Activated CD8-positive, alpha-beta T cell treated with anti-CD3 and anti-CD28 coated beads for 36 hours (primary cell): ENCODE measurements around the gene CCDC182. TPM values are rescaled to one million over a fixed set of nuclear protein-coding genes. Genes with fewer than 3 reads are reported as not detected.
A peak's percentile ranks its signal among the peaks of the same experiment; 100 is the strongest.

ENCODE experiments used
- ATAC-seq: fragments of 200-7000 bp; cut with Tn5 transposase; one replicate; pipeline ENCODE4 v1.10.0; 2021; ENCODE audit warnings: mild to moderate bottlenecking, moderate library complexity
- CTCF ChIA-PET: fragments of 350-600 bp; sonication (Branson Sonifier 250); formaldehyde crosslinking; loops from one replicate; lab custom pipeline; 2021; ENCODE audit warnings: antibody characterized with exemption; lab: Charles Lee
- POLR2A ChIA-PET: fragments of 350-600 bp; sonication (Branson Sonifier 250); formaldehyde crosslinking; loops from one replicate; lab custom pipeline; 2021; ENCODE audit warnings: antibody characterized with exemption; lab: Charles Lee
- DNase-seq: peaks from one replicate; pipeline ENCODE4 v3.0.0-alpha.2; 2020
- H3K27ac Mint-ChIP-seq: one replicate; pipeline ENCODE4 v1.8.0; 2021; ENCODE audit warnings: mild to moderate bottlenecking, mixed read lengths
- H3K27me3 Mint-ChIP-seq: one replicate; pipeline ENCODE4 v1.8.0; 2021; ENCODE audit warnings: mixed read lengths
- H3K36me3 Mint-ChIP-seq: one replicate; pipeline ENCODE4 v1.8.0; 2021; ENCODE audit warnings: low read depth, mixed read lengths
- H3K4me1 Mint-ChIP-seq: one replicate; pipeline ENCODE4 v1.8.0; 2021; ENCODE audit warnings: low read depth, mixed read lengths
- H3K4me3 Mint-ChIP-seq: one replicate; pipeline ENCODE4 v1.8.0; 2021; ENCODE audit warnings: mild to moderate bottlenecking, moderate library complexity, mixed read lengths
- H3K9me3 Mint-ChIP-seq: one replicate; pipeline ENCODE4 v1.8.0; 2021; ENCODE audit warnings: mixed read lengths
- intact Hi-C: fragments of 100-400 bp; cut with micrococcal nuclease; formaldehyde crosslinking; loops from one replicate; pipeline ENCODE4 v1.10.0; 2022
- total RNA-seq, 2 experiments: library from RNA; stranded (reverse); gene quantifications; one replicate each; pipeline ENCODE4 v1.2.3, GENCODE V29; 2021
- TF ChIP-seq, protein P1 (sequence below): fragments of 200-600 bp; IDR thresholded peaks from one replicate; pipeline ENCODE4 v1.8.0; 2022; ENCODE audit warnings: antibody characterized with exemption, mild to moderate bottlenecking

The CCDC182 gene
- total RNA-seq, 2 experiments from 2014 or later: not detected

DNA sequence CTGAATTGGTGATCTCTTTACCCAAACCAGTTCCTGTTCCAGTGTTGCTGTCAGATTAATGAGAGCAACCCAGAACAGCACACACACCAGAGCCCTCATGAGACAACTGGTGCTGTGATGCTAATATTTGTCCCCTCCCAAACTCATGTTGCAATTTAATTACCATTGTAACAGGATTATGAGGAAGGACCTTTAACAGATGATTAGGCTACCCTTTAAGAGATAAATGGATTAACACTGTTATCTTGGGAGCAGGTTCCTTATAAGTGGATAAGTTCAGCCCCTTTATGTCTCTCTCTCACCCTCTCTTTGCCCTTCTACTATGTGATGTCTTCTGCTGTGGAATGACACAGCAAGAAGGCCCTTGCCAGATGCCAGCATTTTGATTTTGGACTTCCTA, 1.1 kb upstream of the CCDC182 start:
- Mint-ChIP-seq H3K9me3 (no peaks in the 10 kb centered on the region), H3K27me3 (no peaks in the 10 kb centered on the region), H3K4me1 (peaks cover 8% of the 10 kb centered on the region), H3K4me3 (no peak overlapping the region), H3K36me3 (no peaks in the 10 kb centered on the region), H3K27ac (no peak overlapping the region)
- intact Hi-C loops: loop anchor here (5.0 to 10.0 kb wide), 3 partner anchors 141 to 611 kb away; no protein-coding TSS in a partner anchor
- ChIA-PET POLR2A (no interaction called here), CTCF (interaction anchor here (0.8 to 3.3 kb wide), 7 partner anchors 16 to 610 kb away, joined by 3 to 35 read pairs (median 4); no protein-coding TSS in a partner anchor)
- TF ChIP-seq, protein P1, sequence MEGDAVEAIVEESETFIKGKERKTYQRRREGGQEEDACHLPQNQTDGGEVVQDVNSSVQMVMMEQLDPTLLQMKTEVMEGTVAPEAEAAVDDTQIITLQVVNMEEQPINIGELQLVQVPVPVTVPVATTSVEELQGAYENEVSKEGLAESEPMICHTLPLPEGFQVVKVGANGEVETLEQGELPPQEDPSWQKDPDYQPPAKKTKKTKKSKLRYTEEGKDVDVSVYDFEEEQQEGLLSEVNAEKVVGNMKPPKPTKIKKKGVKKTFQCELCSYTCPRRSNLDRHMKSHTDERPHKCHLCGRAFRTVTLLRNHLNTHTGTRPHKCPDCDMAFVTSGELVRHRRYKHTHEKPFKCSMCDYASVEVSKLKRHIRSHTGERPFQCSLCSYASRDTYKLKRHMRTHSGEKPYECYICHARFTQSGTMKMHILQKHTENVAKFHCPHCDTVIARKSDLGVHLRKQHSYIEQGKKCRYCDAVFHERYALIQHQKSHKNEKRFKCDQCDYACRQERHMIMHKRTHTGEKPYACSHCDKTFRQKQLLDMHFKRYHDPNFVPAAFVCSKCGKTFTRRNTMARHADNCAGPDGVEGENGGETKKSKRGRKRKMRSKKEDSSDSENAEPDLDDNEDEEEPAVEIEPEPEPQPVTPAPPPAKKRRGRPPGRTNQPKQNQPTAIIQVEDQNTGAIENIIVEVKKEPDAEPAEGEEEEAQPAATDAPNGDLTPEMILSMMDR: no peak
- DNase-seq: no peak
- no peak for ATAC-seq

DNA sequence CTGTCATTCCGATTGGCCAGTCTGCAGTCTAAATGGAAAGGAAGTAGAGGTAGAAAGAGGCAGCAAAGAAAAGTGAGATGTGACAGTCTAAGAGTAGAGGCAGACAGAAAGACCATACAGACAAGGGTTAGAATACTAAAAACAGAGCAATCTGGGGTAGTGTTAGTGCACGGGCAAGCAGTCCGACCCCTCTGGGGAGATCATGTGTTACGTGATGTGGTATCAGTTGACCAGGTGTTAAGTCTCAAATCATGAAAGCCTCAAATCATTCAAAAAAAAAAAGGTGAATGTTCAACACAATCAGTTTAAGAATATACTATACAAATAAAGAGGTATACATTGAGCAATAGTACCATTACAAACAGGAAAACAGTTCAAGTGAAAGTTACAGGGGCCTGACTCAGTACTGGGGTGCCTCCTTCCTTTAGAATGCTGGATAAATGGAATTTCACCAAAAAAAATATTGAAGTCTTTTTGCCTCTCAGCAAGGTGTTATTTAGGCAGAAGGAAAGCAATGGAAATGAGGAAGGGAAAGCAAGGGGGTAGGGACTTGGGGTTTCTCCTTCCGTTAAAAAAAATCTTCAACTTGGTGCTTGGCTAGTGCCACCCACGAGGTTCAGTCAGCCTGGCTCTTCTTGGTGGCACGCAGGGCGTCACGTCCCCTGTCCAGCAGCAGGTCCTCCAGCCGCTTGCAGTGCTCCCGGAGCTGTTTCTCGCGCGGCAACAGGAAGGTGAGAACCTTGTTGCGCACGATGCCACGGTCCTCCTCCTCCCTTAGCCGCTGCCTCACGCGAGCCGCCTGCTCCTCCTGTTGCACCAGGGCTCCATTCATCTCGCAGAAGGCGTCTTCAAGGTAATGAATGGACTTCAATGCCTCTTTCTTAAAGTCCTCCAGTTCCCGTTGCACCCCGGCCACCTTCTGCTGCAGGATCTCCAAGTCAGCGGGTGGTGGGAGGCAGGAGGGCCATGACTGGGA, 616 bp downstream of the CCDC182 start:
- H3K4me1 Mint-ChIP-seq: peaks cover 5% of the 10 kb centered on the region
- TF ChIP-seq, protein P1: no peak
- POLR2A ChIA-PET: no interaction called here
- H3K36me3 Mint-ChIP-seq: no peaks in the 10 kb centered on the region
- intact Hi-C loops: loop anchor here (5.0 to 10.0 kb wide), 3 partner anchors 140 to 610 kb away; no protein-coding TSS in a partner anchor
- H3K9me3 Mint-ChIP-seq: no peaks in the 10 kb centered on the region
- no peak overlapping the region for H3K4me3 Mint-ChIP-seq
- ATAC-seq (no peak), DNase-seq (no peak)
- no peaks in the 10 kb centered on the region for H3K27me3 Mint-ChIP-seq
- no peak overlapping the region for H3K27ac Mint-ChIP-seq
- CTCF ChIA-PET: interaction anchor here (0.8 to 3.3 kb wide), 5 partner anchors 22 to 501 kb away, joined by 3 to 35 read pairs (median 3); no protein-coding TSS in a partner anchor

DNA sequence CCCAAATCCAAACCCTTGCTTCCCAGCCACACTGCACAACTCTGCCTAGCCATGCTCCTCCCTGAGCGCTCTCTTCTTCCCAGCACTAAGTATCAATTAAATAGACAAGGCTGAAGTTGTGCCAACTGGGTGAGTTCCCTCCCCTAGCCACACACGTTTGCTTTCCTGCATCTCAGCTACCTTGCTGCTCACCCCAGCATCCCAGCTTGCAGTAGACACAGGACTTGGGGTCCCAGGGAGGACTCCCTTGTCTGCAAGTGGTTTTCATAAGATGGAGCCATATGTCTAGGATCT, 4.9 kb downstream of the CCDC182 start:
- ATAC-seq (no peak), DNase-seq (no peak)
- POLR2A ChIA-PET: no interaction called here
- intact Hi-C loops: loop anchor here (10.0 kb wide), 2 partner anchors 135 to 605 kb away; no protein-coding TSS in a partner anchor
- Mint-ChIP-seq H3K4me1 (peaks cover 5% of the 10 kb centered on the region), H3K36me3 (no peaks in the 10 kb centered on the region), H3K4me3 (no peak overlapping the region), H3K27ac (no peak overlapping the region), H3K9me3 (no peaks in the 10 kb centered on the region), H3K27me3 (no peaks in the 10 kb centered on the region)
- TF ChIP-seq, protein P1: peak; percentile 9
- CTCF ChIA-PET: interaction anchor here (0.5 to 5.2 kb wide), 14 partner anchors 12 to 631 kb away, joined by 3 to 31 read pairs (median 3); no protein-coding TSS in a partner anchor

DNA sequence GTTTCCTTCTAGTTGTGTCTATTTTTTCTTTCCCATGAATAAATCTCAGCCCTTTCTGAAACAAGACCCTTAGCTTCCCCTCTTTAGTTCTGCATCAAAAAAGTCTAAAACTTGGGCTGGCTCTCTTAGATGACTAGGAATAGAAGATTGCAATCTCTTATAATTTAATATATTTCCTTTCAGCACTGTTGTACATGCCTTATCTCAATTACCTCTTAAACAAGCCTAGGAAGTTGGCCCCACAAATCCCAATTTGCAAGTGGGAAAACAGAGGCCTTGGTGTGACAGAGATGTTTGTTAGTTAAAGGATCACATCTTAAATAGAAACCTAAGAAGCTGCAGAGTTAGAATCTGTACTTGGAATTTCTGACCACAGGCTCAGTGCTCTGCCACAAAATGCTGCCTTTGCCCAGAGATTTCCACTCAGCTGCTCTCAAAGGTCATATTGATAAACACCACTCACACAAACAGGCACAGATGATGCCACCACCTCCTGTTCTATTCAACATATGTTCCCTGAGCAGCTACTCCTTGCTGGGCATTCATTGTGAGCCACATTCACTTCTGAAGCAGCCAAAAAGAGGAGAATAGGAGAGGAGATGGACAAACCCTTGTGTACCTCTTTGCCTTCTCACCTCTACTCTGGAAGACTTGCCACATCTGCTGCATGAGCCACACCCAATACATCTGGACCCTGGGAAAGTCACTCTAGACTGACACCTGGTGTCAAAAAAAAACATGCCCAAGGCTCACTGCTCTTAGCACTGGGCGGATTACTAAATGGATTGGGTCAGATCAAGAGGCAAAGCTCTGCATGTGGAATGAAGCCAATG, 5.5 kb downstream of the CCDC182 start:
- POLR2A ChIA-PET: no interaction called here
- H3K27me3 Mint-ChIP-seq: no peaks in the 10 kb centered on the region
- ATAC-seq (peak; percentile 79), DNase-seq (peak; percentile 18)
- intact Hi-C loops: loop anchor here (10.0 kb wide), 2 partner anchors 135 to 605 kb away; no protein-coding TSS in a partner anchor
- CTCF ChIA-PET: interaction anchor here (0.5 to 5.2 kb wide), 13 partner anchors 8 to 512 kb away, joined by 3 to 31 read pairs (median 3); no protein-coding TSS in a partner anchor
- no peak overlapping the region for H3K27ac Mint-ChIP-seq
- H3K4me1 Mint-ChIP-seq: peaks cover 5% of the 10 kb centered on the region
- H3K36me3 Mint-ChIP-seq: no peaks in the 10 kb centered on the region
- H3K9me3 Mint-ChIP-seq: no peaks in the 10 kb centered on the region
- H3K4me3 Mint-ChIP-seq: no peak overlapping the region
- TF ChIP-seq, protein P1: peak; percentile 58
